GM21381 (cell line): Measurements from ENCODE around the gene PDE7B.

Experiments
- ATAC-seq: cut with Tn5 transposase; IDR thresholded peaks from one replicate; pipeline ENCODE4 v1.9.1; 2021; ENCODE audit warnings: mild to moderate bottlenecking, moderate library complexity; ENCODE audit not compliant: unreplicated experiment

PDE7B gene

GRCh38 chr6:136020691-136021090 is 169.2 kb downstream of the PDE7B start:
- no peak for ATAC-seq

- no peak for ATAC-seq
Measured at GRCh38 chr6:136022224-136022874, 170.8 kb downstream of the PDE7B start.

GRCh38 chr6:136024711-136025110 is 173.2 kb downstream of the PDE7B start:
- no peak for ATAC-seq

DNA sequence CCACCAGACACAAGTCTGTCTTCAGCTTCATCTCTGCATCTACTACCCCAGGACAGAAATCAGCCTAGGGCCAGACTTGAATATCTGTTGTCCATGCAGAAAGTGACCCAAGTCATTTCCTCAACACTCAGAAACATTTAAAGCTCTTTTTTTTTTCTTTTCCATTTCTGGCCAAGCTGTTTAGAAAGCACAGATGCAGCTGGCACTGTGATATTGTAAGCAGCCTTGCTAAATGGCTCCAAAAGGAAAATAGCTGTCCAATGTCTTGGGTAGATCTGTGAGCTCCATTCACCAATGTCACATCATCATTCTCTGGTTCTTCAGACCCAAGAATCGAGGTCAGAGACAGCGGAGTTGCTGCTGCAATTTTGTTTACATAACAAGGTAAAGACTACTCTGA is 174.2 kb downstream of the PDE7B start:
- no peak for ATAC-seq

- no peak for ATAC-seq
Measured at GRCh38 chr6:136030131-136030530, 178.6 kb downstream of the PDE7B start.

DNA sequence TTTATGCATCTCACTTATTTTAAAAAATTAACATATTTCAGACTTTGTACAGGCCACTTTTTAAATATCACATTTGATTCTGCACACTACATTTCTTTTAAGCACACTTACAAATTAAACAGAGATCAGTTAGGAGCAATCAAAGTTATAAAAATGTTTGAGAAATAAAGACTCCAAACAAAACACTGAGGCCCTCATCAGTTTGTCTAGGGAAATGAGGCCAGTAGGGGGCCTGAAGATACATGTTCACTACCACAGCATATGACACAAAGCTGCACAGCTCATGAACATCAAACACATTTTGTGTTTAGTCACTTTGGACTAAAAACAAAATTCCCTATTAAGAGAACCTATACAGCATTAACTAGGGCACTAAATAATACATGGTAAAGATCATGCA is 180.5 kb downstream of the PDE7B start:
- no peak for ATAC-seq

GRCh38 chr6:136033416-136033815 is 181.9 kb downstream of the PDE7B start:
- ATAC-seq, result no peak

- no peak for ATAC-seq
Measured at GRCh38 chr6:136034422-136034821, 182.9 kb downstream of the PDE7B start.

DNA sequence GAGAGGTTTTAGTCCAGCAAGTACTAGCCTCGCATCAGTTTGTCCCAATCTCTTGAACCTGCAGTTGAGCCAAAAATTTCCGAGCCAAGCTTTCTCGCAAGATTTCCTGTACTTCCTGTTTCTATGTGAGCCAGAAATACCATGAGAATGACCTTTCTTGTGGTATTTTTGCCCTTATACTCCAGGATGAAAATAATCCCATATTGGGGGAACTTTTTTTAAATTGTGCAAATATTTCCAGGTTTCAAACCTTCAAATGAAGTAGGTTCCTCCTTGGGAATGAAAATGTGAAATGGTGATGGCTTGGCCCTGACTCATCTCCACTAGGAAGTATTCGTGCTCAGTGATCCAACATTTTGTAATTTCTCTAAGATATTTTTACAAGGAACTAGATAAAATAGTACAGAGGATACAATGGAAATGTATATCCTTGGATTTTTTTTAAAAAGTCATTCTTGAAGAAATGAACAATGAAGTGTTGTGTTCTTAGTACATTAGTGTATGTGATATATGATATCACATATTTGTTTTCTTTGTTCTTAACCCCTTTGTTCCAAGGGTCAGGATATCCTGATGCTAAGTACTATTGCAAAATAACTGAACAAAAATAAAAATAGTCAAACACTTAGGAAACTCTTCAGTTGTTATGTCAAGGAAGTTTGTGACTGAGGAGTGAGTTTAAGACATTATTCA is 184.0 kb downstream of the PDE7B start:
- no peak for ATAC-seq

- ATAC-seq, result no peak
Measured at GRCh38 chr6:136036071-136036380, 184.5 kb downstream of the PDE7B start.

- no peak for ATAC-seq
Measured at GRCh38 chr6:136036601-136037000, 185.1 kb downstream of the PDE7B start.

GRCh38 chr6:136037242-136037875 is 185.9 kb downstream of the PDE7B start:
- no peak for ATAC-seq

DNA sequence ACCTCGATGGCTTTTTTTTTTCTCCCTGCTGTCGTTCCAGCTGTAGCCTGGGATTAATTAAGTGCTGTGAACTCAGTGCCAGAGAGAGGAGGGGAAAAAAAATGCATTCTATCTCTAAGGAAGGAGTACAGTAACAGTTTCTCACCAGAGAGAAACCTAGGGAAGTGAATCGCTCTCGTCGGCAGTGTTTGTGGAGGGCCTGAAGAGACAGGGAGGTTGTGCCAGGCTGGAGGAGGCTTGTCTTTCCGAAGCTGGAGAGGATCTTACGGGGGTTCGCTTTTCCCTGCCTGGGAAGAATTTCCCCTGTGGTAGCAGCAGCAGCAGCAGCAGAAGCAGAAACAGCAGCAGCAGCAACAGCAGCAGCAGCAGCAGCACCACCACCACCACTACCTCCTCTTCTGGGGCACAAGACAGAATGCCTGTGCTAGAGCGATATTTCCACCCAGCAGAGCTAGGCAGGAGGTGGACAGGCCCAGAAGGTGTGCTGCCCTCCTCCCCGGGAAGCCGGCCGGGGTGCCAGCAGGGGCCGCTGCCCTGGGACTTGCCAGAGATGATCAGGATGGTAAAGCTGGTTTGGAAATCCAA is 186.5 kb downstream of the PDE7B start:
- no peak for ATAC-seq

GRCh38 chr6:136038531-136038930 is 187.0 kb downstream of the PDE7B start:
- ATAC-seq, result no peak

- ATAC-seq, result no peak
Measured at GRCh38 chr6:136039185-136039584, 187.7 kb downstream of the PDE7B start.

- ATAC-seq, result no peak
Measured at GRCh38 chr6:136050475-136050874, 199.0 kb downstream of the PDE7B start.

DNA sequence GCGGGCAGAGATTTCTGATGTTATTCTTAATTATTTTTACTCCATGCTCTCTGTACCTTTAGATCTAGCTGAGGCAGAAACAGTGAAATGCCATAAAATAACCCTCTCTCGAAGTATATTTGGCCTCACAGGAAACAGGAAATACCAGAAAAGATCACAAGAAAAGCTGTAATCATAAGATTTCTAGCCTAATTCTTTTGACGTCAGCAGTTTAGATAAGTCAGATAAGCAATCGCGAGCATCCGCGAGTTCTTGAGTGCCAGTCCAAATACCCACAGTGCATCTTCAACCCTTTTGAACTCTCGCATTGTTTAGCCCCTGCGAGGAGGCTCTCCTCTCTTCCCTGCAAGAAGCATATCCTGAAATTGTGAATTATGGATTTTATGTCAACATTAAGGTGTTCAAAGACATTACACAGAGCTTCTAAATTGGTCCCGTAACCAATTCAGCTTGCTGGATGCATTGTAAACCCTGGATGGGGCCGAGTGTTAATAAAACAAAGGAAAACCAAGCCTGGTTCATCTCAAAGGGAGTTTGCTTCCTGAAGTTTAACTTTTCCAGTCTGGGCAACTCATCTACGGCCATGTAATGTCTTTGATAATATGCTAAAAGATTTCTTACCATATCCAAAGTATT is 199.8 kb downstream of the PDE7B start:
- no peak for ATAC-seq

DNA sequence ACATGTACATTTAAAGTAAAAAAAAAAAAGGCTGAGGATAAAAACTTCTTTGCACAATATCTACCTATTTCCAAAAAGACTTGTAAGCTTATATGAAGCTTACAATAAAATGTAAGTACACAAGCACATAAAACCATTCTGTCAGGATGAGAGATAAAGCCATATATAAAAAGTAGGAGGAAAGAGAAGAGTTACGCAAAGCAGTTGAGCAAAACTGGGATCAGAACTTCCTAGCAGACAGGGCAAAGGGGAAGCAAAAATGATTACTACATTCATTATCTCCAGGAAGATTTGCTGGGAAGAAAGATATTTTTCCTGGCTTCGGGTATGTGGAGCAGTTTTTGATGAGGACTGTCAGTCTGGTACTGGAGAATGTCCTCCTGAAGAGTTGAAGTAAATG is 200.5 kb downstream of the PDE7B start:
- ATAC-seq, result no peak

DNA sequence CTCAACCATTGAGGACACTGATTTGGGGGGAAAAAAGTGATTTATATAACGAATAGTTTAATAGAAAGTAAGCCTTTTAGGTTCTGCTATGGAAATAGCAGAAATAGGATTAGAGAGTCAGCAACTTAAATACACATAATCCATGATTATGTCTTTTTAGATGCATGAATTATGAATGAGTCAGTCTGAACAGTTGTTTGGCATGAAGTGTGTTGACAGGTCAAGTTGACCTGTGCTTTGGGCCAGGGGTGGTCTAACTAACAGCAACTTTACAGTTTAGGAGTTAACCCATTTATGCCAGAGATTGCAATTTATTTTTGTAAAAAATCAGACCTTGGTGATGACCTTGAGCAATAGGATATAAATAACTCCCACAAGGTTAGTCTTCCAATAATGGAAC is 207.4 kb downstream of the PDE7B start:
- ATAC-seq, result no peak

DNA sequence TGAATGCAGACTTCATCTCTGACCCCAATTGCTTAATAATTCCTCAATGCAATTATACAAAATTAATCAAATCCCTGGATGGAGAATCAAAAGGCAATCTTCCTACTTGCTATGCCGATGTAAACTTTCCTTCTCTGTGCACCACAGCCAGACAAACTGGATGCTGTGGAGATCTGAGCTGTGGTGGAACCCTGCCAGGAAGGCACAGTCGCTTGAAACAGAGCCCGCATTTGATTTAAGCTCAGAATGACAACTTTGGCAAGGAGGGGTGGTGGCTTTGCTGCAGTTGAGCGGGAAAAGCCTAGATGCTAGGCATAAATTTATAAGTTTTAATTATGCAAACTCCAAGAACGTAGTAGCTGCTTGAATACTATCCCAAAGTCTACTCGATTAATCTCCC is 207.8 kb downstream of the PDE7B start:
- no peak for ATAC-seq

DNA sequence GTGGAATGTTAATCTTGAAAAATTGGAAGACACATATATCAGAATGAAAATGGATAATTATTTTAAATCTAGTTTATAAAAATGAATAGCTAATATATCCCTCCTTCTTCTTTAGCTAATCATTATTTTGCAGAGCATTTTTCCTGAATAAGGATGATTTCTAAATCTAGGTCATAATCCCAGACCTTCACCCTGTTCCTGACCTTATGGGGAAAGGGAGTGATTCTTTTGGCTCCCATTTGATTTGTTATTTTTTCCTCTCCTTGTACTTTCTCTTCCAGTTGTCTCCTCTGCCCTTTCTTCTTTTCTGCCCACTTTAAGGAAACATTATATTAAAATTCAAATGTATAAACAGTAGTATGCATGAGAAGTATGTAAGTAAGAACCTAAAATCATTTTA is 208.6 kb downstream of the PDE7B start:
- ATAC-seq, result no peak

DNA sequence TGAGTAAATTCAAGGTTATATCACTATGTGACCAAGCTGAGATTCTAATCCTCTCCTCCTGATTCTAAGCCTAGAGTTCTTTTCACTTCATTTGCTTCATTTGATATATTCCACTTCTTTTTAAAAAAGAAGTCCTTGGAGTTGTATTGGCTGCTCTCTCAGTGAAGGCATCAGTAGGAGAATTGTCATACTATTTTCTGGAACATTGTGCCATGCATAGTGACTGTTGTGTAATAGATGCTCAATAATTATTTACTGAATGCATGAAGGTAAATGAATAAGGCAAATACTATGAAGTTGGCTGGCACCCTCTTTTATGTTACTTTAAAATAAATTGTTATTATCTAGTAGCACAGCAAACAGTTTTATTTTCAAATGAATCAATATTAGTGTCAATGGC is 209.3 kb downstream of the PDE7B start:
- no peak for ATAC-seq
